ENCODE results near the gene CHMP1A. TPM values are rescaled to one million over a fixed set of nuclear protein-coding genes. Genes with fewer than 3 reads are reported as not detected.
"Not testable (repeated sequence)": the region's sequence is repeated elsewhere in the genome, so short reads cannot be mapped to it uniquely, and the experiment has no call there.

The CHMP1A gene
- total RNA-seq, 1 experiment from 2014 or later, result 151 TPM

DNA sequence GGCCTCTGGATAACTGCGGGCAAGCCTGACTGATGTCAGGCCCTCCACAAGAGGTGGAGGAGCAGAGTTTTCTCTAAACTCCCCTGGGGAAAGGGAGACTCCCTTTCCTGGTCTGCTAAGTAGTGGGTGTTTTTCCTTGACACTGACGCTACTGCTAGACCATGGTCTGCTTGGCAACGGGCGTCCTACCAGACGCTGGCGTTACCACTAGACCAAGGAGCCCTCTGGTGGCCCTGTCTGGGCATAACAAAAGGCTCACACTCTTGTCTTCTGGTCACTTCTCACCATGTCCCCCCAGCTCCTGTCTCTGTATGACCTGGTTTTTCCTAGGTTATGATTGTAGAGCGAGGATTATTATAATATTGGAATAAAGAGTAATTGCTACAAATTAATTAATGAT lies 9.5 kb upstream of the CHMP1A start:
- CTCF ChIA-PET; POLR2A ChIA-PET (ENCODE audit: unreplicated experiment); BruUV-seq (replicated peaks); H3K4me3 ChIP-seq; H3K4me2 ChIP-seq; H3K36me3 ChIP-seq (ENCODE audit: low read depth); intact Hi-C loops (cut with micrococcal nuclease; ENCODE audit: unreplicated experiment); H3F3A ChIP-seq (ENCODE audit: insufficient read depth, low read depth); H3K79me2 ChIP-seq (ENCODE audit: low read depth); H3K4me1 ChIP-seq (replicated peaks; ENCODE audit: insufficient read depth); H3K9me3 ChIP-seq (ENCODE audit: insufficient read depth, low read depth); H3K27ac ChIP-seq; H4K20me1 ChIP-seq (ENCODE audit: insufficient read depth); H2AFZ ChIP-seq; H3K9me2 ChIP-seq (ENCODE audit: insufficient read depth); H3K27me3 ChIP-seq (ENCODE audit: insufficient read depth, low read depth): not testable (repeated sequence)
- peak in 1 of 2 experiments; percentile 31 for DNase-seq
- TF ChIP-seq, protein P1, sequence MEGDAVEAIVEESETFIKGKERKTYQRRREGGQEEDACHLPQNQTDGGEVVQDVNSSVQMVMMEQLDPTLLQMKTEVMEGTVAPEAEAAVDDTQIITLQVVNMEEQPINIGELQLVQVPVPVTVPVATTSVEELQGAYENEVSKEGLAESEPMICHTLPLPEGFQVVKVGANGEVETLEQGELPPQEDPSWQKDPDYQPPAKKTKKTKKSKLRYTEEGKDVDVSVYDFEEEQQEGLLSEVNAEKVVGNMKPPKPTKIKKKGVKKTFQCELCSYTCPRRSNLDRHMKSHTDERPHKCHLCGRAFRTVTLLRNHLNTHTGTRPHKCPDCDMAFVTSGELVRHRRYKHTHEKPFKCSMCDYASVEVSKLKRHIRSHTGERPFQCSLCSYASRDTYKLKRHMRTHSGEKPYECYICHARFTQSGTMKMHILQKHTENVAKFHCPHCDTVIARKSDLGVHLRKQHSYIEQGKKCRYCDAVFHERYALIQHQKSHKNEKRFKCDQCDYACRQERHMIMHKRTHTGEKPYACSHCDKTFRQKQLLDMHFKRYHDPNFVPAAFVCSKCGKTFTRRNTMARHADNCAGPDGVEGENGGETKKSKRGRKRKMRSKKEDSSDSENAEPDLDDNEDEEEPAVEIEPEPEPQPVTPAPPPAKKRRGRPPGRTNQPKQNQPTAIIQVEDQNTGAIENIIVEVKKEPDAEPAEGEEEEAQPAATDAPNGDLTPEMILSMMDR (conservative IDR thresholded peaks at IDR 0.05), result peak; percentile 73

DNA sequence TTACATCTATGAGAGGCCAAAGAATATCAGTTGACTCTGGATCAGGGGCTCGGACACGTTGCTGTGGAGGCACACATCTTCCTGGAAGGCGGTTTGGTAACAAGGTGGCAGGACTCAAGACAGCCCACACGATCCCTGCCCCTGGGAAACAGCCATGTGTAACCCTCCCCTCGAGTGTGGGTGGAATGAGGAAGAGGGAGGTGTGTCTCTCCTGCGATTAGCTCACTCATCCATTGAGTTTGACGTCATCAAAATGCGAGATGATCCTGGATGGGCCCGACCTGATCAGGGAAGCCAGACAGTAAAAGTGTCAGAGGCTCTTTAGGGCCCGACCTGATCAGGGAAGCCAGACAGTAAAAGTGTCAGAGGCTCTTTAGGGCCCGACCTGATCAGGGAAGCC lies 6.7 kb upstream of the CHMP1A start:
- H2AFZ ChIP-seq; CTCF ChIA-PET; H3K36me3 ChIP-seq (ENCODE audit: low read depth); intact Hi-C loops (cut with micrococcal nuclease; ENCODE audit: unreplicated experiment); POLR2A ChIA-PET (ENCODE audit: unreplicated experiment); H3K9me2 ChIP-seq (ENCODE audit: insufficient read depth); H3F3A ChIP-seq (ENCODE audit: insufficient read depth, low read depth); DNase-seq; H3K27ac ChIP-seq; H3K4me3 ChIP-seq; BruUV-seq (replicated peaks); H3K4me1 ChIP-seq (replicated peaks; ENCODE audit: insufficient read depth); H3K27me3 ChIP-seq (ENCODE audit: insufficient read depth, low read depth); H3K4me2 ChIP-seq; H4K20me1 ChIP-seq (ENCODE audit: insufficient read depth); H3K9me3 ChIP-seq (ENCODE audit: insufficient read depth, low read depth): not testable (repeated sequence)
- H3K79me2 ChIP-seq (ENCODE audit: low read depth), result peaks cover 11% of the 10 kb centered on the region

DNA sequence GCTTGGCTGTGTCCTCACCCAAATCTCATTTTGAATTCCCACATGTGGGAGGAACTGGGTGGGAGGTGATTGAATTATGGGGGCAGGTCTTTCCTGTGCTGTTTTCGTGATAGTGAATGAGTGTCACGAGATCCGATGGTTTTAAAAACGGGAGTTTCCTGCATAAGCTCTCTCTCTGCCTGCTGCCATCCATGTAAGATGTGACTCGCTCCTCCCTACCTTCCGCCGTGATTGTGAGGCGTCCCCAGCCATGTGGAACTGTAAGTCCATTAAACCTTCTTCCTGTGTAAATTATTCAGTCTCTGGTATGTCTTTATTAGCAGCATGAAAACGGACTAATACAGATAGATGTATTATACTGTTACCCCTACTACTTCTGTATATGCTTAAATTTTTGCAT lies 3.7 kb upstream of the CHMP1A start:
- Histone ChIP-seq H3K27me3 (ENCODE audit: insufficient read depth, low read depth) (no peaks in the 10 kb centered on the region), H3K9me2 (ENCODE audit: insufficient read depth) (no peaks in the 10 kb centered on the region), H3K9me3 (ENCODE audit: insufficient read depth, low read depth) (no peaks in the 10 kb centered on the region), H2AFZ (no peak overlapping the region), H3K4me1 (replicated peaks; ENCODE audit: insufficient read depth) (peaks cover 14% of the 10 kb centered on the region), H3K36me3 (ENCODE audit: low read depth) (0 out of 2 replicates have a peak, but pooled peaks cover 7% of the 10 kb centered on the region), H3K79me2 (ENCODE audit: low read depth) (peaks cover 35% of the 10 kb centered on the region), H4K20me1 (ENCODE audit: insufficient read depth) (peaks cover 5% of the 10 kb centered on the region; the same call in 1 of the 2 replicates), H3F3A (ENCODE audit: insufficient read depth, low read depth) (peaks cover 3% of the 10 kb centered on the region; the same call in 1 of the 2 replicates), H3K27ac (no peak overlapping the region), H3K4me3 (no peak overlapping the region), H3K4me2 (no peak overlapping the region)
- no peak for DNase-seq
- BruUV-seq (replicated peaks), result no TSS peak
- TF ChIP-seq, protein P1 (conservative IDR thresholded peaks at IDR 0.05), result no peak
- no peak for TF ChIP-seq EZH2 (IDR thresholded peaks at IDR 0.05; ENCODE audit: low read depth)
- ChIA-PET CTCF (no interaction called here), POLR2A (ENCODE audit: unreplicated experiment) (no interaction called here)
- intact Hi-C loops (cut with micrococcal nuclease; ENCODE audit: unreplicated experiment), result no loop called here

DNA sequence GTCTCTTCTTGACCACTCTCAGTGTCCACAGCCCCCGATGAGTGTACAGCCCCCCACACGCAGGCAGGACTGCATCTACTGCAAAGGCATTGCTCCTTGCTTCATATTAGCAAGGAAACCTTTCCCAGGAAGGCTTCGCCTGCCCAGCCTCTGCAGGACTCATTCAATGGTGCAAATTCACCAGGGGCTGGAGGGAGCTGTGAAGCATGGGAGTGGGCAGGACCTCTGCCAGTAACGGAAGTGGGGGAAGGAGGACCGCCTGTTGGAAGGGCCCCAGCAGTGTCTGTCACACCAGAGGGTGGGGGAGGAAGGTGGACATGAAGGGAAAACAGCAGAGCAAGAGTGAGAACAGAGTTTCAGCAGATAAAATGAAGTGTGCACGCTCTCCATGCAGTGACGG lies 2.6 kb upstream of the CHMP1A start:
- H4K20me1 ChIP-seq (ENCODE audit: insufficient read depth), result peaks cover 5% of the 10 kb centered on the region; the same call in 1 of the 2 replicates
- H3K27ac ChIP-seq, result no peak overlapping the region
- H3K79me2 ChIP-seq (ENCODE audit: low read depth), result peaks cover 46% of the 10 kb centered on the region
- TF ChIP-seq, protein P1 (conservative IDR thresholded peaks at IDR 0.05), result no peak
- TF ChIP-seq EZH2 (IDR thresholded peaks at IDR 0.05; ENCODE audit: low read depth), result no peak
- H3K9me2 ChIP-seq (ENCODE audit: insufficient read depth), result no peaks in the 10 kb centered on the region
- H2AFZ ChIP-seq, result no peak overlapping the region
- H3K4me1 ChIP-seq (replicated peaks; ENCODE audit: insufficient read depth), result peaks cover 18% of the 10 kb centered on the region
- intact Hi-C loops (cut with micrococcal nuclease; ENCODE audit: unreplicated experiment), result no loop called here
- H3K27me3 ChIP-seq (ENCODE audit: insufficient read depth, low read depth), result no peaks in the 10 kb centered on the region
- CTCF ChIA-PET, result no interaction called here
- POLR2A ChIA-PET (ENCODE audit: unreplicated experiment), result no interaction called here
- DNase-seq, result no peak
- H3K9me3 ChIP-seq (ENCODE audit: insufficient read depth, low read depth), result no peaks in the 10 kb centered on the region
- H3F3A ChIP-seq (ENCODE audit: insufficient read depth, low read depth), result peaks cover 9% of the 10 kb centered on the region; the same call in 1 of the 2 replicates
- 0 out of 2 replicates have a peak, but pooled peaks cover 7% of the 10 kb centered on the region for H3K36me3 ChIP-seq (ENCODE audit: low read depth)
- H3K4me2 ChIP-seq, result no peak overlapping the region
- no peak overlapping the region for H3K4me3 ChIP-seq
- BruUV-seq (replicated peaks), result no TSS peak
